Lower lobe of right lung (tissue), 2 donors: ENCODE data around the gene SLC41A3. TPM values are rescaled to one million over a fixed set of nuclear protein-coding genes. Genes with fewer than 3 reads are reported as not detected.

ENCODE experiments used
- ATAC-seq, 2 donors: fragments of 200-7000 bp; cut with Tn5 transposase; one replicate each; pipeline ENCODE4 v1.9.1; 2020 to 2022; ENCODE audit warnings: mild to moderate bottlenecking in 2 of 2, moderate library complexity in 2 of 2
- DNase-seq: peaks from one replicate; pipeline ENCODE4 v3.0.0-alpha.2; 2020
- H3K27ac ChIP-seq: fragments of 200-600 bp; one replicate; pipeline ENCODE4 v1.8.0; 2022
- H3K27me3 ChIP-seq: fragments of 200-600 bp; one replicate; pipeline ENCODE4 v1.8.0; 2022; ENCODE audit warnings: low read depth
- H3K36me3 ChIP-seq: fragments of 200-600 bp; one replicate; pipeline ENCODE4 v1.8.0; 2022; ENCODE audit warnings: mild to moderate bottlenecking
- H3K4me1 ChIP-seq: fragments of 200-600 bp; one replicate; pipeline ENCODE4 v1.8.0; 2022
- H3K4me3 ChIP-seq: fragments of 200-600 bp; one replicate; pipeline ENCODE4 v1.8.0; 2022; ENCODE audit warnings: mild to moderate bottlenecking
- H3K9me3 ChIP-seq: fragments of 200-600 bp; one replicate; pipeline ENCODE4 v1.8.0; 2022
- CTCF ChIP-seq: fragments of 200-600 bp; IDR thresholded peaks from one replicate; pipeline ENCODE4 v1.8.0; 2022; ENCODE audit warnings: antibody characterized with exemption, mild to moderate bottlenecking
- intact Hi-C: fragments of 100-400 bp; cut with DNase I; formaldehyde crosslinking; loops from one replicate; pipeline ENCODE4 v1.11.0; 2022
- total RNA-seq: library from RNA; stranded (reverse); fragmentation: NEBNext Ultra II Directional; extraction: Animal tissue kit (Norgen Biotek cat#: 25700); gene quantifications from one replicate; pipeline ENCODE4 v1.2.1, GENCODE V29; 2021
- donor health status: DM: no; HTN: yes; CAD: no; lungs with severe emphysema.

SLC41A3 gene
- total RNA-seq, 1 donor from 2014 or later: 36.2 TPM

GRCh38 chr3:126127452-126127851 lies 43.5 kb upstream of the SLC41A3 start:
- no peaks in the 10 kb centered on the region for H3K9me3 ChIP-seq
- H3K27ac ChIP-seq: no peak overlapping the region
- peaks cover 9% of the 10 kb centered on the region for H3K4me1 ChIP-seq
- TF ChIP-seq CTCF: no peak
- DNase-seq: peak; percentile 38
- intact Hi-C loops: no loop called here
- ATAC-seq: no peak
- H3K4me3 ChIP-seq: no peak overlapping the region
- no peaks in the 10 kb centered on the region for H3K27me3 ChIP-seq
- H3K36me3 ChIP-seq: no peaks in the 10 kb centered on the region

GRCh38 chr3:126126811-126127431 lies 43.0 kb upstream of the SLC41A3 start:
- no peak overlapping the region for H3K27ac ChIP-seq
- peak; percentile 34 for DNase-seq
- H3K36me3 ChIP-seq: no peaks in the 10 kb centered on the region
- no peak overlapping the region for H3K4me3 ChIP-seq
- H3K9me3 ChIP-seq: no peaks in the 10 kb centered on the region
- H3K27me3 ChIP-seq: no peaks in the 10 kb centered on the region
- peaks cover 9% of the 10 kb centered on the region for H3K4me1 ChIP-seq
- no peak for ATAC-seq
- TF ChIP-seq CTCF: no peak
- intact Hi-C loops: no loop called here

GRCh38 chr3:126126286-126126685 lies 42.4 kb upstream of the SLC41A3 start:
- H3K27me3 ChIP-seq: no peaks in the 10 kb centered on the region
- no peaks in the 10 kb centered on the region for H3K36me3 ChIP-seq
- no peak overlapping the region for H3K4me3 ChIP-seq
- peaks cover 9% of the 10 kb centered on the region for H3K4me1 ChIP-seq
- no peaks in the 10 kb centered on the region for H3K9me3 ChIP-seq
- ATAC-seq (no peak), DNase-seq (peak; percentile 28)
- no peak for TF ChIP-seq CTCF
- intact Hi-C loops: no loop called here
- H3K27ac ChIP-seq: no peak overlapping the region

GRCh38 chr3:126125781-126126251 lies 41.9 kb upstream of the SLC41A3 start:
- Histone ChIP-seq H3K36me3 (no peaks in the 10 kb centered on the region), H3K4me1 (peaks cover 9% of the 10 kb centered on the region), H3K9me3 (no peaks in the 10 kb centered on the region), H3K27me3 (no peaks in the 10 kb centered on the region), H3K4me3 (no peak overlapping the region), H3K27ac (no peak overlapping the region)
- intact Hi-C loops: no loop called here
- DNase-seq: peak; percentile 6
- no peak for TF ChIP-seq CTCF
- no peak for ATAC-seq

GRCh38 chr3:126125341-126125740 lies 41.4 kb upstream of the SLC41A3 start:
- Histone ChIP-seq H3K4me1 (peaks cover 9% of the 10 kb centered on the region), H3K27me3 (no peaks in the 10 kb centered on the region), H3K36me3 (no peaks in the 10 kb centered on the region), H3K9me3 (no peaks in the 10 kb centered on the region), H3K4me3 (no peak overlapping the region), H3K27ac (no peak overlapping the region)
- no peak for TF ChIP-seq CTCF
- intact Hi-C loops: no loop called here
- no peak for ATAC-seq
- peak; percentile 18 for DNase-seq
